ENCODE results near the gene HSPB9.

DNA sequence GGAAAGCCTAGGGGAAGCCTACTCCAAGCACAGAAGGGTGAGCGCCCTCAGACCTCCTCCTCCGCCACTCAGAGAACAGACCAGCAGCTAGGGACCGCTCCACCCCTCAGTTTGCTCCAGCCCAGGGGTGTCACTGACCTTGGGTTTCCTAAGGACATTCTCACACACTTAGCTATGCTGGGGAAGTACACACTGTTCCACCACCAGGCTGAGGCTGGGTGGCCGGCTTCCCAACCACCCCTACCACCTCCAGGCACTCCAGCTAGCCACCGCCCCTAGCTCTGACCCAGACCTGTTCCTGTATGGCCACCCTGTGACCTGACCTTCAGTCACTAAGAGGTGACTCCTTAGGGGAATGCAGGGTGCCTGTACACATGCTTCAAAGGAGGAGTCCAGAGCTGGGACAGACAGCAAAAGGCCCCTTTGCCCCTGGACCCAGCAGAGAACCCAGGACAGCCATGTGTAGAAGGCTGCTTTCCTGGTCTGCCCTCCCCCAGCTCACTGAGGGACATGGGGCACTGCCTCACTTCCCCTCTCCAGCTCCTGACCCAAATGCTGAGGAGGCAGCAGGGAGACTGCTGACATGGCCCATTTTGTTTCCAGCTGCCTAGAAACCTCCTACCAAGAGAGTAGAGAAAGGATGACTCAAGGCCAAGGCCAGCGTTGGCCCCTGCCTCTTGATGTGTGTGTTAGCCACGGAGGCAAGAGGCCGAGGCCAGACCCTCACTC lies 6.7 kb downstream of the HSPB9 start:
- TF ChIP-seq JUND (IDR thresholded peaks at IDR 0.05; ENCODE audit: low read length): no peak
- TF ChIP-seq ZNF274 (IDR thresholded peaks at IDR 0.05; ENCODE audit: borderline replicate concordance, extremely low read depth, low read length): no peak
- TF ChIP-seq RFX5 (IDR thresholded peaks at IDR 0.05; ENCODE audit: borderline replicate concordance, low read depth, low read length): no peak
- TF ChIP-seq HDAC2 (IDR thresholded peaks at IDR 0.05; ENCODE audit: borderline replicate concordance in 1 of 2, low read depth in 2 of 2, low read length in 2 of 2): no peak
- no peak for TF ChIP-seq EZH2 (IDR thresholded peaks at IDR 0.05; ENCODE audit: low read depth, low read length, severe bottlenecking)
- no peak for TF ChIP-seq POLR2A (IDR thresholded peaks at IDR 0.05; ENCODE audit: control extremely low read depth in 1 of 2, low read depth in 2 of 2, low read length in 2 of 2)
- TF ChIP-seq, protein P1, sequence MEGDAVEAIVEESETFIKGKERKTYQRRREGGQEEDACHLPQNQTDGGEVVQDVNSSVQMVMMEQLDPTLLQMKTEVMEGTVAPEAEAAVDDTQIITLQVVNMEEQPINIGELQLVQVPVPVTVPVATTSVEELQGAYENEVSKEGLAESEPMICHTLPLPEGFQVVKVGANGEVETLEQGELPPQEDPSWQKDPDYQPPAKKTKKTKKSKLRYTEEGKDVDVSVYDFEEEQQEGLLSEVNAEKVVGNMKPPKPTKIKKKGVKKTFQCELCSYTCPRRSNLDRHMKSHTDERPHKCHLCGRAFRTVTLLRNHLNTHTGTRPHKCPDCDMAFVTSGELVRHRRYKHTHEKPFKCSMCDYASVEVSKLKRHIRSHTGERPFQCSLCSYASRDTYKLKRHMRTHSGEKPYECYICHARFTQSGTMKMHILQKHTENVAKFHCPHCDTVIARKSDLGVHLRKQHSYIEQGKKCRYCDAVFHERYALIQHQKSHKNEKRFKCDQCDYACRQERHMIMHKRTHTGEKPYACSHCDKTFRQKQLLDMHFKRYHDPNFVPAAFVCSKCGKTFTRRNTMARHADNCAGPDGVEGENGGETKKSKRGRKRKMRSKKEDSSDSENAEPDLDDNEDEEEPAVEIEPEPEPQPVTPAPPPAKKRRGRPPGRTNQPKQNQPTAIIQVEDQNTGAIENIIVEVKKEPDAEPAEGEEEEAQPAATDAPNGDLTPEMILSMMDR (IDR thresholded peaks at IDR 0.05; ENCODE audit: control extremely low read depth in 1 of 3, insufficient read depth in 1 of 3, low read depth in 1 of 3, low read length in 3 of 3): no peak
- no peak for TF ChIP-seq YY1 (IDR thresholded peaks at IDR 0.05; ENCODE audit: low read depth, low read length)
- no peak for TF ChIP-seq CBX8 (IDR thresholded peaks at IDR 0.05; ENCODE audit: borderline replicate concordance, low read depth, low read length)
- TF ChIP-seq, protein P2, sequence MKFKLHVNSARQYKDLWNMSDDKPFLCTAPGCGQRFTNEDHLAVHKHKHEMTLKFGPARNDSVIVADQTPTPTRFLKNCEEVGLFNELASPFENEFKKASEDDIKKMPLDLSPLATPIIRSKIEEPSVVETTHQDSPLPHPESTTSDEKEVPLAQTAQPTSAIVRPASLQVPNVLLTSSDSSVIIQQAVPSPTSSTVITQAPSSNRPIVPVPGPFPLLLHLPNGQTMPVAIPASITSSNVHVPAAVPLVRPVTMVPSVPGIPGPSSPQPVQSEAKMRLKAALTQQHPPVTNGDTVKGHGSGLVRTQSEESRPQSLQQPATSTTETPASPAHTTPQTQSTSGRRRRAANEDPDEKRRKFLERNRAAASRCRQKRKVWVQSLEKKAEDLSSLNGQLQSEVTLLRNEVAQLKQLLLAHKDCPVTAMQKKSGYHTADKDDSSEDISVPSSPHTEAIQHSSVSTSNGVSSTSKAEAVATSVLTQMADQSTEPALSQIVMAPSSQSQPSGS (IDR thresholded peaks at IDR 0.05; ENCODE audit: low read length): no peak
- no peak for TF ChIP-seq EGR1 (IDR thresholded peaks at IDR 0.05; ENCODE audit: borderline replicate concordance, low read depth, low read length)
- TF ChIP-seq CEBPB (IDR thresholded peaks at IDR 0.05; ENCODE audit: low read depth, low read length): no peak
- TF ChIP-seq GABPA (IDR thresholded peaks at IDR 0.05; ENCODE audit: borderline replicate concordance, insufficient read depth, low read length): no peak

Measured in H1 (cell line).